Glomerular visceral epithelial cell (primary cell): Measurements from ENCODE around the gene MDFIC2.

Experiments used
- DNase-seq: peaks from one replicate; pipeline ENCODE4 v3.0.0-alpha.2; 2016; ENCODE audit errors: extremely low spot score

The MDFIC2 gene

DNA sequence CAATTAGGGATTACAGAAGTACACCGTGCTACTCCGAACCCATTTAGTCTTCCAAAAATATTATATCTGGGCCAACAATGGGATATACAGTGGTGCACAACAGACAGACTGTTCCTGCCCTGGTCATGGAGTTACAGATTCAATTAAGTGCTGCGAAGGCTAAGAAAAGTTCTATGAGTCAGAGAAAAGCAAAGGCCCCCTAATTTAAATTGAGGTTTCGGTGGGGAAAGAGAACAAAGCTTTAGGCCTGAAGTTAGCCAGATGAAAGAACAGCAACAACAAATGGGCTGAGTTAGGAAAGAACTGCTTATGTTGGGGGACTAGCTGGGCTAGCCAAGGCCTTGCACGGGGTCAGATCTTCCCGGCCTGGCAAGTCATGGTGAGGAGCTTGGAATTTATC, 131.8 kb downstream of the MDFIC2 start:
- DNase-seq = no peak

- no peak for DNase-seq
Observed at GRCh38 chr3:70179111-70179510, 133.3 kb downstream of the MDFIC2 start.

DNA sequence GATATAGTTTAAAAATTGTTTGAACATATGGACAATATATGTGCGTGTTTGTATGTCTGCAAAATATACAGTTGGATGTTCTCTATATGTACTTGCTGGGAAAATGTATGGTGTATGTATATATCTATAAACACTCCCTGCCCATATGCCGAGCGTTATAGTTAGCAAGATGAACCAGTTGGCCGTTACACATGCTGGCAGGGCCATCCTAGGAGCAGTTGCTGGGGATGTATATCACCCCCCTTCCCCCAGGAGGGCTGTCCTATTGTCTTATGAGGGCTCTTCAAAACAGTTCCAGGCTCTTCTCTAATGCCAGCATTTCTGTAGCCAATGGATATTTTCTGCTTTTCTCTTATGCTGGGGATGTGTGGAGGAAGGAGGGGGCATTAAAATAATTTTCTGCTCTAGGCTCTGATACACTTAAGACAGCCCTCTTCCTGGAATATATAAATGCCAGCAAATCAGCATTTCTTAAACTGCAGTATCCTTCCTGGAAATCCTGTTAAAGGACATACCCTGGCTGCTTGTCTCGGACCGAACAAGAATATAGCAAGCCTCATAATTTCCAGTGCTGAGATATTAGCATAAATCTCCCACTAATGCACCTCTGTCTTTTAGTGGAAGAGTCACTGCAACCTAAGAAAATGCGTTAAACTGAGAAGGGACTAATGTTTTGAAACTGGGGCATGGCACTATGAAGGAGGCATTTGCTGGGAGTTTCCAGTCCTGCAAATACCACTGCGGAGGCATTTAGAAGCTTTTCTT, 134.4 kb downstream of the MDFIC2 start:
- DNase-seq = no peak

GRCh38 chr3:70176224-70176623, 136.2 kb downstream of the MDFIC2 start:
- no peak for DNase-seq

DNA sequence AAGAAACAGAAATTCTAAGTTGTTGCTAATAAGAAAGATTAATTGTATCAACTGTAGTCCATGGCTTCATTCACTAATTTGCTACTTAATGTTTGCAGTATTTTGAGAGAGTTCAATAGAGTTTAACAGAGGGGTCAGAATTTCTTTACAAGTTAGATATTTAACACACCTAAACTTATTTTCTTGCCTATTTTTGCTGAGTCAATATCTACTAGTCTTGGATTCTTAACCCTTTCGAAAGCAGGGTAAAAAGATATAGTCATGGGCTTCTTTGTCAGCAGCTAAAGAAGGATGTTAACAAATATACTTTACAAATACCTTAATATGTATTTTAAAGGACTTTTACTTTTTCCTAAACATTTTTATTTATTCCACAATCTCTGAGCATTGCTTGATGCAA, 155.6 kb downstream of the MDFIC2 start:
- no peak for DNase-seq

- DNase-seq = no peak
Observed at GRCh38 chr3:70150599-70150998, 161.8 kb downstream of the MDFIC2 start.

- DNase-seq = no peak
Observed at GRCh38 chr3:70149714-70150400, 162.6 kb downstream of the MDFIC2 start.
